ENCODE results near the gene PHTF2.

PHTF2 gene

DNA sequence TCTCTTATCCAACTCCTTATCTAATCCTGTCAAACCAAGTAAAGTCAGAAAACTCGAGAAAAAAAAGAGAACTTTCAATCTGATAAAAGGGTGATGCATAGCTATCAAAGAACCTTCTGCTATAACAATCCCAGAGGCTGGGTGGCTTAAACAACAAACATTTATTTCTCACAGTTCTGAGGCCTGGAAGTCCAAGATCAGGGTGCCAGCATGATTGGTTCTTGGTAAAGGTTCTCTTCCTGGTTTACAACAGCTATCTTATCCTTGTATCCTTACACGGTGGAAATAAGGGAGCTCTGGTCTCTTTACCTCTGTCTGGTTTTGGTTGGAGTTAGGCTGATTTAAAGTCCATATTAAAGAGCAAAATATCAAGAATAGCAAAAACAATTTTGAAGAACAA lies 131.9 kb downstream of the PHTF2 start:
- H3K4me3 ChIP-seq (replicated peaks; ENCODE audit: insufficient read depth, low read length): no peak overlapping the region
- TF ChIP-seq POLR2AphosphoS5 (IDR thresholded peaks at IDR 0.05; ENCODE audit: low read depth) (no peak), SPI1 (IDR thresholded peaks at IDR 0.05; ENCODE audit: borderline replicate concordance, low read depth) (no peak), GABPA (IDR thresholded peaks at IDR 0.05; ENCODE audit: low read depth) (no peak)
- TF ChIP-seq, protein P1, sequence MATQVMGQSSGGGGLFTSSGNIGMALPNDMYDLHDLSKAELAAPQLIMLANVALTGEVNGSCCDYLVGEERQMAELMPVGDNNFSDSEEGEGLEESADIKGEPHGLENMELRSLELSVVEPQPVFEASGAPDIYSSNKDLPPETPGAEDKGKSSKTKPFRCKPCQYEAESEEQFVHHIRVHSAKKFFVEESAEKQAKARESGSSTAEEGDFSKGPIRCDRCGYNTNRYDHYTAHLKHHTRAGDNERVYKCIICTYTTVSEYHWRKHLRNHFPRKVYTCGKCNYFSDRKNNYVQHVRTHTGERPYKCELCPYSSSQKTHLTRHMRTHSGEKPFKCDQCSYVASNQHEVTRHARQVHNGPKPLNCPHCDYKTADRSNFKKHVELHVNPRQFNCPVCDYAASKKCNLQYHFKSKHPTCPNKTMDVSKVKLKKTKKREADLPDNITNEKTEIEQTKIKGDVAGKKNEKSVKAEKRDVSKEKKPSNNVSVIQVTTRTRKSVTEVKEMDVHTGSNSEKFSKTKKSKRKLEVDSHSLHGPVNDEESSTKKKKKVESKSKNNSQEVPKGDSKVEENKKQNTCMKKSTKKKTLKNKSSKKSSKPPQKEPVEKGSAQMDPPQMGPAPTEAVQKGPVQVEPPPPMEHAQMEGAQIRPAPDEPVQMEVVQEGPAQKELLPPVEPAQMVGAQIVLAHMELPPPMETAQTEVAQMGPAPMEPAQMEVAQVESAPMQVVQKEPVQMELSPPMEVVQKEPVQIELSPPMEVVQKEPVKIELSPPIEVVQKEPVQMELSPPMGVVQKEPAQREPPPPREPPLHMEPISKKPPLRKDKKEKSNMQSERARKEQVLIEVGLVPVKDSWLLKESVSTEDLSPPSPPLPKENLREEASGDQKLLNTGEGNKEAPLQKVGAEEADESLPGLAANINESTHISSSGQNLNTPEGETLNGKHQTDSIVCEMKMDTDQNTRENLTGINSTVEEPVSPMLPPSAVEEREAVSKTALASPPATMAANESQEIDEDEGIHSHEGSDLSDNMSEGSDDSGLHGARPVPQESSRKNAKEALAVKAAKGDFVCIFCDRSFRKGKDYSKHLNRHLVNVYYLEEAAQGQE (IDR thresholded peaks at IDR 0.05; ENCODE audit: insufficient replicate concordance, low read depth): no peak
- TF ChIP-seq, protein P2, sequence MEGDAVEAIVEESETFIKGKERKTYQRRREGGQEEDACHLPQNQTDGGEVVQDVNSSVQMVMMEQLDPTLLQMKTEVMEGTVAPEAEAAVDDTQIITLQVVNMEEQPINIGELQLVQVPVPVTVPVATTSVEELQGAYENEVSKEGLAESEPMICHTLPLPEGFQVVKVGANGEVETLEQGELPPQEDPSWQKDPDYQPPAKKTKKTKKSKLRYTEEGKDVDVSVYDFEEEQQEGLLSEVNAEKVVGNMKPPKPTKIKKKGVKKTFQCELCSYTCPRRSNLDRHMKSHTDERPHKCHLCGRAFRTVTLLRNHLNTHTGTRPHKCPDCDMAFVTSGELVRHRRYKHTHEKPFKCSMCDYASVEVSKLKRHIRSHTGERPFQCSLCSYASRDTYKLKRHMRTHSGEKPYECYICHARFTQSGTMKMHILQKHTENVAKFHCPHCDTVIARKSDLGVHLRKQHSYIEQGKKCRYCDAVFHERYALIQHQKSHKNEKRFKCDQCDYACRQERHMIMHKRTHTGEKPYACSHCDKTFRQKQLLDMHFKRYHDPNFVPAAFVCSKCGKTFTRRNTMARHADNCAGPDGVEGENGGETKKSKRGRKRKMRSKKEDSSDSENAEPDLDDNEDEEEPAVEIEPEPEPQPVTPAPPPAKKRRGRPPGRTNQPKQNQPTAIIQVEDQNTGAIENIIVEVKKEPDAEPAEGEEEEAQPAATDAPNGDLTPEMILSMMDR (IDR thresholded peaks at IDR 0.05; ENCODE audit: insufficient read depth, low read length): no peak
- H3K27me3 ChIP-seq (ENCODE audit: insufficient read depth, poor library complexity, severe bottlenecking): no peaks in the 10 kb centered on the region
- H3K27ac ChIP-seq (replicated peaks): no peak overlapping the region
- no peak for DNase-seq (ENCODE audit: low read depth in 1 of 2, low spot score in 1 of 2)

DNA sequence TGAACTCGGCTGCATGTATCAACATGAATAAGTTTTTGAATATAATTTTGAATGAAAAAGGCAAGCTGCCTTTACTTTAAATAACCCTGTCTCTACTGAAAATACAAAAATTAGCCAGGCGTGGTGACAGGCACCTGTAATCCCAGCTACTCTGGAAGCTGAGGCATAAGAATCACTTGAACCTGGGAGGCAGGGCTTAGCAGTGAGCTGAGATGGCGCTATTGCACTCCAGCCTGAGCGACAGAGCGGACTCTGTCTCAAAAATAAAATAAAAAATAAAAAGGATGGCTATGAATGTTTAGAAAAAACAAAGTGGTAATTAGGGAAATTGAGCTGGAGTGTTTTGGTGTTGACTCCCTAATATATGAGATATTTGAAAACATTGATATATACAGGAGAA lies 133.3 kb downstream of the PHTF2 start:
- H3K27me3 ChIP-seq (ENCODE audit: insufficient read depth, poor library complexity, severe bottlenecking): no peaks in the 10 kb centered on the region
- DNase-seq (ENCODE audit: low read depth in 1 of 2, low spot score in 1 of 2): no peak
- H3K4me3 ChIP-seq (replicated peaks; ENCODE audit: insufficient read depth, low read length): no peak overlapping the region
- H3K27ac ChIP-seq (replicated peaks): no peak overlapping the region
- TF ChIP-seq POLR2AphosphoS5 (IDR thresholded peaks at IDR 0.05; ENCODE audit: low read depth): no peak
- no peak for TF ChIP-seq SPI1 (IDR thresholded peaks at IDR 0.05; ENCODE audit: borderline replicate concordance, low read depth)
- TF ChIP-seq, protein P2 (IDR thresholded peaks at IDR 0.05; ENCODE audit: insufficient read depth, low read length): no peak
- no peak for TF ChIP-seq GABPA (IDR thresholded peaks at IDR 0.05; ENCODE audit: low read depth)
- TF ChIP-seq, protein P1 (IDR thresholded peaks at IDR 0.05; ENCODE audit: insufficient replicate concordance, low read depth): no peak

DNA sequence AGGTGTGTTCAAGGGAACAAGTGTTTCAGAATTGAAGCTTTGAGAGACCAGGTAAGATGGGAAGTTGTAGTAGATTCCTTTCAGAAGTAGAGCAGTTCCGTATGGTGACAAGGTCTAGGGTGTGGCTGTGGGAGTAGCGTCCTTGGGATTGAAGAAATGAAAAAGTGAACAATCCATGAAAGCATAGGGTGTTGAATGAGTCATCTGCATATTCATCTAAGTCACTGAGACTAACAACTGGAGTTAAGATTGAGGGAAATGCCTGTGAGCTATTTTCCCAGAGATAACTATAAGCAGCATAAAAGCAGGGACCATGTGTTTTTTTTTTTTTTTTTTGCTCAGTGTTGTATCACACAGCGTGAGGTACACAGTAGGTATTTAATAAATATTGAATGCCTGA lies 134.8 kb downstream of the PHTF2 start:
- TF ChIP-seq, protein P1 (IDR thresholded peaks at IDR 0.05; ENCODE audit: insufficient replicate concordance, low read depth): no peak
- Histone ChIP-seq H3K27me3 (ENCODE audit: insufficient read depth, poor library complexity, severe bottlenecking) (no peaks in the 10 kb centered on the region), H3K27ac (replicated peaks) (no peak overlapping the region), H3K4me3 (replicated peaks; ENCODE audit: insufficient read depth, low read length) (no peak overlapping the region)
- no peak for DNase-seq (ENCODE audit: low read depth in 1 of 2, low spot score in 1 of 2)
